H1 (cell line): ENCODE measurements around the gene FAR2.

Source experiments
- CBX5 ChIP-seq: fragments of 300-800, 300-1000 bp; sonication (generic); IDR thresholded peaks from 2 replicates; pipeline ENCODE4 v1.7.1; 2016; ENCODE audit warnings: antibody characterized with exemption, low read length, low read depth
- CHD2 ChIP-seq: IDR thresholded peaks from 2 replicates; pipeline ENCODE4 v1.6.1; 2012; ENCODE audit warnings: low read length, improper control_type of control experiment
- GABPA ChIP-seq: IDR thresholded peaks from 2 replicates; pipeline ENCODE4 v1.6.1; 2011; ENCODE audit warnings: mild to moderate bottlenecking, low read length, moderate library complexity, borderline replicate concordance; ENCODE audit not compliant: insufficient read depth
- POLR2A ChIP-seq, 2 experiments: IDR thresholded peaks; 1 replicate in 1 of 2; 2 replicates in 1 of 2; pipeline ENCODE4 v1.6.1; 2011; ENCODE audit warnings: low read depth in 2 of 2, low read length in 2 of 2, mild to moderate bottlenecking in 2 of 2; ENCODE audit errors: control extremely low read depth in 1 of 2

- TF ChIP-seq CHD2 (no peak), POLR2A (IDR thresholded peaks at IDR 0.05; ENCODE audit: control extremely low read depth in 1 of 2, low read depth in 2 of 2, low read length in 2 of 2) (no peak), GABPA (no peak), CBX5 (no peak)
These were observed 46.3 kb upstream of the FAR2 start for GRCh38 chr12:29102741-29103140.
